Measurements from ENCODE around the gene SP2.

The SP2 gene

GRCh38 chr17:47956791-47957590, 61.0 kb downstream of the SP2 start:
- DNase-seq: no peak
- Histone ChIP-seq H3K9me2 (replicated peaks; ENCODE audit: insufficient read depth, low read length) (no peaks in the 10 kb centered on the region), H3K4me3 (ENCODE audit: low read length) (0 out of 2 replicates have a peak overlapping the region, but pooled peaks have one; percentile 7), H3K27ac (ENCODE audit: low read length) (peak overlapping the region; percentile 61; the same call in 1 of the 2 replicates), H3K36me3 (replicated peaks; ENCODE audit: insufficient read depth, low read length) (no peaks in the 10 kb centered on the region), H3K79me2 (ENCODE audit: low read length) (no peaks in the 10 kb centered on the region), H2AFZ (ENCODE audit: low read length) (peak overlapping the region; percentile 32; the same call in 1 of the 2 replicates), H3K9ac (ENCODE audit: low read length) (peak overlapping the region; percentile 20; the same call in 1 of the 2 replicates), H3K4me1 (ENCODE audit: low read length) (peaks cover 20% of the 10 kb centered on the region), H4K20me1 (ENCODE audit: insufficient read depth, low read length) (no peaks in the 10 kb centered on the region), H3K9me3 (replicated peaks; ENCODE audit: insufficient read depth, low read length) (no peaks in the 10 kb centered on the region), H3K4me2 (ENCODE audit: low read depth, low read length) (peak overlapping the region; percentile 62), H3K27me3 (replicated peaks; ENCODE audit: insufficient read depth, low read length) (no peaks in the 10 kb centered on the region), H3F3A (ENCODE audit: insufficient read depth, low read length) (no peaks in the 10 kb centered on the region)
- TF ChIP-seq EZH2phosphoT487 (IDR thresholded peaks at IDR 0.05; ENCODE audit: low read length) (no peak), CTCF (IDR thresholded peaks at IDR 0.05; ENCODE audit: low read length) (no peak), EZH2 (optimal IDR thresholded peaks at IDR 0.05; ENCODE audit: low read depth, low read length) (no peak)

- Histone ChIP-seq H3K79me2 (ENCODE audit: low read length) (no peaks in the 10 kb centered on the region), H4K20me1 (ENCODE audit: insufficient read depth, low read length) (no peaks in the 10 kb centered on the region), H3K27ac (ENCODE audit: low read length) (peak within 1 kb of the TSS; percentile 61; the same call in 1 of the 2 replicates), H3K4me1 (ENCODE audit: low read length) (peaks cover 20% of the 10 kb centered on the region), H3K9me3 (replicated peaks; ENCODE audit: insufficient read depth, low read length) (no peaks in the 10 kb centered on the region), H3K4me3 (ENCODE audit: low read length) (0 out of 2 replicates have a peak within 1 kb of the TSS, but pooled peaks have one; percentile 7), H3K36me3 (replicated peaks; ENCODE audit: insufficient read depth, low read length) (no peaks in the 10 kb centered on the region), H3K9ac (ENCODE audit: low read length) (peak within 1 kb of the TSS; percentile 20; the same call in 1 of the 2 replicates), H3K4me2 (ENCODE audit: low read depth, low read length) (peak within 1 kb of the TSS; percentile 62), H3K27me3 (replicated peaks; ENCODE audit: insufficient read depth, low read length) (no peaks in the 10 kb centered on the region), H3K9me2 (replicated peaks; ENCODE audit: insufficient read depth, low read length) (no peaks in the 10 kb centered on the region), H2AFZ (ENCODE audit: low read length) (peak within 1 kb of the TSS; percentile 32; the same call in 1 of the 2 replicates), H3F3A (ENCODE audit: insufficient read depth, low read length) (no peaks in the 10 kb centered on the region)
- TF ChIP-seq CTCF (IDR thresholded peaks at IDR 0.05; ENCODE audit: low read length): no peak
- TF ChIP-seq EZH2 (optimal IDR thresholded peaks at IDR 0.05; ENCODE audit: low read depth, low read length): no peak
- TF ChIP-seq EZH2phosphoT487 (IDR thresholded peaks at IDR 0.05; ENCODE audit: low read length): no peak
- peak; percentile 73 for DNase-seq
Measured at GRCh38 chr17:47957591-47958490, 61.8 kb downstream of the SP2 start, which contains the start of gene PRR15L. TSS of gene PRR15L (minus strand) at chr17:47957883. CDS start at chr17:47953234, 4,649 bp downstream.

GRCh38 chr17:47959825-47960655, 64.0 kb downstream of the SP2 start:
- Histone ChIP-seq H3K4me1 (ENCODE audit: low read length) (peaks cover 20% of the 10 kb centered on the region), H3K36me3 (replicated peaks; ENCODE audit: insufficient read depth, low read length) (no peaks in the 10 kb centered on the region), H2AFZ (ENCODE audit: low read length) (no peak overlapping the region), H3K9me3 (replicated peaks; ENCODE audit: insufficient read depth, low read length) (no peaks in the 10 kb centered on the region), H4K20me1 (ENCODE audit: insufficient read depth, low read length) (no peaks in the 10 kb centered on the region), H3K27ac (ENCODE audit: low read length) (no peak overlapping the region), H3F3A (ENCODE audit: insufficient read depth, low read length) (no peaks in the 10 kb centered on the region), H3K9me2 (replicated peaks; ENCODE audit: insufficient read depth, low read length) (no peaks in the 10 kb centered on the region), H3K4me3 (ENCODE audit: low read length) (no peak overlapping the region), H3K27me3 (replicated peaks; ENCODE audit: insufficient read depth, low read length) (no peaks in the 10 kb centered on the region), H3K4me2 (ENCODE audit: low read depth, low read length) (no peak overlapping the region), H3K79me2 (ENCODE audit: low read length) (no peaks in the 10 kb centered on the region), H3K9ac (ENCODE audit: low read length) (no peak overlapping the region)
- TF ChIP-seq EZH2 (optimal IDR thresholded peaks at IDR 0.05; ENCODE audit: low read depth, low read length): no peak
- no peak for DNase-seq
